Endothelial cell of umbilical vein (primary cell): ENCODE measurements around the gene SRCAP. TPM values are rescaled to one million over a fixed set of nuclear protein-coding genes. Genes with fewer than 3 reads are reported as not detected.

Source experiments
- BruUV-seq: library from RNA; stranded (reverse); fragments of 400-500 nt; replicated peaks from 2 replicates; lab custom pipeline; 2021; lab: Mats Ljungman, UMichigan
- CTCF ChIA-PET: fragments of 300-600, 350-600 bp; sonication (Branson Sonifier 250); formaldehyde crosslinking; loops from one replicate; lab custom pipeline; 2021; ENCODE audit warnings: antibody characterized with exemption, inconsistent platforms; lab: Charles Lee
- POLR2A ChIA-PET: fragments of 300-600, 350-600 bp; sonication (Branson Sonifier 250); formaldehyde crosslinking; loops from one replicate; lab custom pipeline; 2021; ENCODE audit warnings: antibody characterized with exemption, inconsistent platforms; lab: Charles Lee
- DNase-seq: peaks from one replicate; pipeline ENCODE4 v3.0.0-alpha.2; 2011; ENCODE audit warnings: low read depth, low spot score
- FAIRE-seq: peaks from 2 replicates; lab custom pipeline; 2011; peaks lifted over from hg19 to GRCh38; lab: Jason Lieb, UNC
- H2AFZ ChIP-seq: 2 replicates; pipeline ENCODE4 v1.6.0; 2012; ENCODE audit warnings: low read depth, low read length, control low read depth, inconsistent platforms
- H3K27ac ChIP-seq: 2 replicates; pipeline ENCODE4 v1.5.1; 2011; ENCODE audit warnings: low read depth, mild to moderate bottlenecking, control low read depth, low read length, moderate library complexity; ENCODE audit not compliant: insufficient read depth
- H3K27me3 ChIP-seq, 2 experiments: 2 replicates each; pipeline versions ENCODE4 v1.6.0 to v1.6.1; 2011; ENCODE audit warnings: low read length in 2 of 2, mixed read lengths in 1 of 2; ENCODE audit not compliant: control insufficient read depth in 2 of 2, insufficient read depth in 2 of 2
- H3K36me3 ChIP-seq, 2 experiments: 2 replicates in 1 of 2; 3 replicates in 1 of 2; pipeline ENCODE4 v1.5.1; 2011; ENCODE audit warnings: low read length in 2 of 2, mild to moderate bottlenecking in 1 of 2, moderate library complexity in 1 of 2; ENCODE audit not compliant: control insufficient read depth in 2 of 2, insufficient read depth in 2 of 2; ENCODE audit errors: extremely low read depth in 1 of 2
- H3K4me1 ChIP-seq: 3 replicates; pipeline ENCODE4 v1.5.1; 2011; ENCODE audit warnings: mild to moderate bottlenecking, low read length; ENCODE audit not compliant: control insufficient read depth, insufficient read depth; ENCODE audit errors: extremely low read depth
- H3K4me2 ChIP-seq: 2 replicates; pipeline ENCODE4 v1.6.1; 2011; ENCODE audit warnings: low read length, control low read depth, mixed read lengths; ENCODE audit not compliant: insufficient read depth
- H3K4me3 ChIP-seq, 3 experiments: fragments of 200-600 bp in 1 of 3; sonication (generic), shearing (Covaris generic) in 1 of 3; replicated peaks in 1 of 3; 2 replicates each; pipeline ENCODE4 v1.5.1; 2011 to 2016; ENCODE audit warnings: control low read depth in 3 of 3, low read length in 3 of 3, mild to moderate bottlenecking in 2 of 3, inconsistent platforms in 1 of 3, low read depth in 1 of 3, moderate library complexity in 1 of 3; ENCODE audit not compliant: insufficient read depth in 1 of 3
- H3K79me2 ChIP-seq: 2 replicates; pipeline ENCODE4 v1.6.0; 2012; ENCODE audit warnings: low read length, inconsistent platforms; ENCODE audit not compliant: control insufficient read depth, insufficient read depth
- H3K9ac ChIP-seq: replicated peaks from 2 replicates; pipeline ENCODE3; 2011; ENCODE audit warnings: low read length, control low read depth; ENCODE audit not compliant: insufficient read depth; ENCODE audit errors: extremely low read depth
- H3K9me1 ChIP-seq: replicated peaks from 3 replicates; pipeline ENCODE4 v1.6.0; 2011; ENCODE audit warnings: mild to moderate bottlenecking, low read length; ENCODE audit not compliant: control insufficient read depth, insufficient read depth; ENCODE audit errors: extremely low read depth
- H3K9me3 ChIP-seq: replicated peaks from 2 replicates; pipeline ENCODE4 v1.5.1; 2012; ENCODE audit warnings: low read length, inconsistent platforms; ENCODE audit not compliant: control insufficient read depth, insufficient read depth
- H4K20me1 ChIP-seq: replicated peaks from 2 replicates; pipeline ENCODE3; 2011; ENCODE audit warnings: mild to moderate bottlenecking, low read length; ENCODE audit not compliant: control insufficient read depth, insufficient read depth; ENCODE audit errors: extremely low read depth
- EZH2 ChIP-seq: IDR thresholded peaks from 2 replicates; pipeline ENCODE4 v1.6.1; 2012; ENCODE audit warnings: borderline replicate concordance, low read depth, mild to moderate bottlenecking, moderate library complexity, low read length, inconsistent platforms; ENCODE audit not compliant: severe bottlenecking
- FOS ChIP-seq: IDR thresholded peaks from 2 replicates; pipeline ENCODE4 v1.6.1; 2011; ENCODE audit warnings: mild to moderate bottlenecking, low read length, moderate library complexity, borderline replicate concordance; ENCODE audit not compliant: insufficient read depth
- GATA2 ChIP-seq: IDR thresholded peaks from 2 replicates; pipeline ENCODE4 v1.7.0; 2011; ENCODE audit warnings: low read depth, mild to moderate bottlenecking, moderate library complexity, mixed read lengths, low read length; ENCODE audit not compliant: insufficient read length, insufficient read depth
- JUN ChIP-seq: IDR thresholded peaks from 2 replicates; pipeline ENCODE4 v1.6.1; 2011; ENCODE audit warnings: borderline replicate concordance, low read depth; ENCODE audit not compliant: insufficient read length, insufficient read depth
- MYC ChIP-seq: IDR thresholded peaks from one replicate; pipeline ENCODE4 v1.6.1; 2011; ENCODE audit warnings: mild to moderate bottlenecking, low read depth, low read length
- POLR2A ChIP-seq: IDR thresholded peaks from 2 replicates; pipeline ENCODE4 v1.6.1; 2012; ENCODE audit warnings: low read depth, mild to moderate bottlenecking, control low read depth, low read length
- POLR2AphosphoS5 ChIP-seq: IDR thresholded peaks from 2 replicates; pipeline ENCODE4 v1.6.1; 2012; ENCODE audit warnings: low read depth, mild to moderate bottlenecking, control low read depth, low read length, moderate library complexity; ENCODE audit not compliant: insufficient read depth
- dilution Hi-C: fragments of 300-500 bp; cut with MboI; formaldehyde crosslinking; loops from one replicate; pipeline ENCODE4 v1.15.0; 2019; ENCODE audit warnings: low sequenced_read_pairs; ENCODE audit not compliant: extremely low pct_ligation_motif_present
- intact Hi-C: fragments of 100-400 bp; cut with micrococcal nuclease; formaldehyde crosslinking; loops from one replicate; pipeline ENCODE4 v1.10.0; 2022
- polyA plus RNA-seq, 4 experiments: library from polyadenylated mRNA; depleted of rRNA in 3 of 4; stranded (reverse) in 3 of 4; unstranded in 1 of 4; fragments of >200 nt; gene quantifications; 2 replicates each; pipeline versions ENCODE4 v1.2.1 to v1.2.3, GENCODE V29; 2011 to 2012; ENCODE audit warnings: missing spikeins in 1 of 4
- total RNA-seq: library from RNA; stranded (reverse); gene quantifications from 2 replicates; pipeline ENCODE4 v1.2.3, GENCODE V29; 2021
- TF ChIP-seq, protein P1 (sequence below), 2 donors: IDR thresholded peaks; 1 replicate in 1 of 2; 2 replicates in 1 of 2; pipeline ENCODE4 v1.5.1; 2011; ENCODE audit warnings: low read length in 2 of 2, mild to moderate bottlenecking in 2 of 2, moderate library complexity in 2 of 2, control low read depth in 1 of 2, inconsistent platforms in 1 of 2, low read depth in 1 of 2; ENCODE audit not compliant: insufficient read depth in 1 of 2; ENCODE audit errors: extremely low read depth in 1 of 2
- TF ChIP-seq, protein P2 (sequence below): IDR thresholded peaks from 2 replicates; pipeline ENCODE4 v1.6.1; 2011; ENCODE audit not compliant: insufficient read depth, insufficient read length

Gene SRCAP
- total and polyA plus RNA-seq, 2 donors (not counting 3 experiments of a cell fraction or from before 2014, with no cell fraction given) = 11.0 to 77.7 TPM

DNA sequence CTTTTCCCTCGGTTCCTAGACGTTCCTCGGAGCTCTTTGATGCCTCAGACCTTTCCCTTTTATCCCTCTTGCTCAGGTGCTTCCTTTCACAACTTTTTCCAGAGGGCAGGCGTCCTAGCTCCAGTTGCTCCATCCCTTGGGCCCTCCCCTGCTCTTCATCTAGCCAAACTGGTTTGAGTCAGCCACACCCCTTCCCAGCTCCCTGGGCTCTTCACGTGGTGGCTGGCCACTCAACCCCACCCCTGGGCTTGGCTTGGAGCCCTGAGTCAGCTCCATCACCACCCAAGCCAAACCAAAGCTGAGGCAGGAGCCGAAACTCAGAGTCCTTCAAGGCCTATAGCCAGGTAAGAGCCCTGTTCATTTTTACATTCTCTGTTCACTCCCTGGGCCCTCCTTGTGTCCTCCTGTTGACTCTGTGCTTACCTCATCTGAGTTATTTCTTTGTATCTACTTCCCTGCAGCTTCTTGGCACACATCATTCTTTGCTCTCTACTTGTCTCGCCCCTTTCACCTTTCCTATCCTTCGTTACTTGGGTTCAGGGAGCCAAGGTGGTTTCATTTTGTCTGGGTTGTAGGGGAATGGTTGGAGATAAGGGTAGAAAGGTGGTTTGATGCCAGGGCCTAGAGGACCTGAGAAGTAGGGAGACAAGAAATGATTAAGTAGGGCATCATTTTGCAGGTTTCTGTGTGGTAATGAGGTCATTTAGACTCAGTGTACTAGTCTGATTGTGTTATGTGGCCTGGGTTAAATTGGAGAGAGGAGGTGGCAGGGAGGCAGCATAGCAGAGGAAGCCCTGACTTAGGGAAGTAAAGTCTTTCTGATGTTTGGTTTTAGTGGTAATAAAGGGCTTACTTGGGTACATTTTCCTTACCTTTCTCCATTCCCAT is 41.6 kb downstream of the SRCAP start:
- POLR2A ChIA-PET = no interaction called here
- H2AFZ ChIP-seq = no peak overlapping the region
- H3K27me3 ChIP-seq = no peaks in the 10 kb centered on the region
- no peaks in the 10 kb centered on the region for H3K9me1 ChIP-seq
- no TSS peak for BruUV-seq
- H3K9me3 ChIP-seq = no peaks in the 10 kb centered on the region
- peak overlapping the region; percentile 83 for H3K27ac ChIP-seq
- TF ChIP-seq EZH2 (no peak), MYC (no peak), POLR2A (no peak), FOS (no peak), POLR2AphosphoS5 (no peak), JUN (no peak), GATA2 (no peak)
- TF ChIP-seq, protein P1, sequence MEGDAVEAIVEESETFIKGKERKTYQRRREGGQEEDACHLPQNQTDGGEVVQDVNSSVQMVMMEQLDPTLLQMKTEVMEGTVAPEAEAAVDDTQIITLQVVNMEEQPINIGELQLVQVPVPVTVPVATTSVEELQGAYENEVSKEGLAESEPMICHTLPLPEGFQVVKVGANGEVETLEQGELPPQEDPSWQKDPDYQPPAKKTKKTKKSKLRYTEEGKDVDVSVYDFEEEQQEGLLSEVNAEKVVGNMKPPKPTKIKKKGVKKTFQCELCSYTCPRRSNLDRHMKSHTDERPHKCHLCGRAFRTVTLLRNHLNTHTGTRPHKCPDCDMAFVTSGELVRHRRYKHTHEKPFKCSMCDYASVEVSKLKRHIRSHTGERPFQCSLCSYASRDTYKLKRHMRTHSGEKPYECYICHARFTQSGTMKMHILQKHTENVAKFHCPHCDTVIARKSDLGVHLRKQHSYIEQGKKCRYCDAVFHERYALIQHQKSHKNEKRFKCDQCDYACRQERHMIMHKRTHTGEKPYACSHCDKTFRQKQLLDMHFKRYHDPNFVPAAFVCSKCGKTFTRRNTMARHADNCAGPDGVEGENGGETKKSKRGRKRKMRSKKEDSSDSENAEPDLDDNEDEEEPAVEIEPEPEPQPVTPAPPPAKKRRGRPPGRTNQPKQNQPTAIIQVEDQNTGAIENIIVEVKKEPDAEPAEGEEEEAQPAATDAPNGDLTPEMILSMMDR (IDR thresholded peaks at IDR 0.05; ENCODE audit: extremely low read depth in 1 of 2, insufficient read depth in 1 of 2, low read depth in 1 of 2, low read length in 2 of 2) = no peak
- TF ChIP-seq, protein P2, sequence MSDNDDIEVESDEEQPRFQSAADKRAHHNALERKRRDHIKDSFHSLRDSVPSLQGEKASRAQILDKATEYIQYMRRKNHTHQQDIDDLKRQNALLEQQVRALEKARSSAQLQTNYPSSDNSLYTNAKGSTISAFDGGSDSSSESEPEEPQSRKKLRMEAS = no peak
- H3K36me3 ChIP-seq = peaks cover 19 to 40% of the 10 kb centered on the region in 2 experiments
- H3K9ac ChIP-seq = peak overlapping the region; percentile 49
- H3K79me2 ChIP-seq = no peaks in the 10 kb centered on the region
- peak; percentile 67 for FAIRE-seq
- intact Hi-C loops (loop anchor here (2.0 kb wide), 1 partner anchor 74 kb away; no protein-coding TSS in a partner anchor), dilution Hi-C loops (no loop called here)
- H4K20me1 ChIP-seq = no peaks in the 10 kb centered on the region
- peaks cover 20% of the 10 kb centered on the region for H3K4me1 ChIP-seq
- peak overlapping the region; percentile 34 for H3K4me2 ChIP-seq
- CTCF ChIA-PET = interaction anchor here (0.8 to 1.4 kb wide), 2 partner anchors 9 to 22 kb away, joined by 3 to 5 read pairs; no protein-coding TSS in a partner anchor
- no peak overlapping the region for H3K4me3 ChIP-seq
- DNase-seq = peak; percentile 19
